Karpas-422 (cell line): ENCODE results near the gene SIM1. TPM values are rescaled to one million over a fixed set of nuclear protein-coding genes. Genes with fewer than 3 reads are reported as not detected.

Experiments used
- DNase-seq: peaks from one replicate; pipeline ENCODE4 v3.0.0-alpha.2; 2015
- H2AFZ ChIP-seq: fragments of 200-600 bp; sonication (generic); 2 replicates; pipeline ENCODE4 v1.6.1; 2014; ENCODE audit warnings: antibody characterized with exemption, low read length, mixed read lengths
- H3K27ac ChIP-seq: fragments of 200-600 bp; sonication (generic); 2 replicates; pipeline ENCODE4 v1.5.1; 2014; ENCODE audit warnings: mild to moderate bottlenecking, low read length, moderate library complexity
- H3K27me3 ChIP-seq: fragments of 200-600 bp; sonication (generic); 2 replicates; pipeline ENCODE4 v1.6.1; 2014; ENCODE audit warnings: low read length, mixed read lengths
- H3K36me3 ChIP-seq: fragments of 200-600 bp; sonication (generic); 2 replicates; pipeline ENCODE4 v1.6.1; 2014; ENCODE audit warnings: low read length, mixed read lengths; ENCODE audit not compliant: insufficient read depth
- H3K4me1 ChIP-seq: fragments of 200-600 bp; sonication (generic); 2 replicates; pipeline ENCODE4 v1.6.1; 2014; ENCODE audit warnings: mild to moderate bottlenecking, low read length, mixed read lengths
- H3K4me2 ChIP-seq: fragments of 200-600 bp; sonication (generic); 2 replicates; pipeline ENCODE4 v1.6.1; 2014; ENCODE audit warnings: low read length, low read depth, mild to moderate bottlenecking; ENCODE audit not compliant: poor library complexity, severe bottlenecking
- H3K4me3 ChIP-seq: fragments of 200-600 bp; sonication (generic); 2 replicates; pipeline ENCODE4 v1.5.1; 2014; ENCODE audit warnings: mild to moderate bottlenecking, antibody characterized with exemption, low read length, mixed read lengths
- H3K79me2 ChIP-seq: fragments of 200-600 bp; sonication (generic); 2 replicates; pipeline ENCODE4 v1.6.1; 2014; ENCODE audit warnings: mild to moderate bottlenecking, low read length, mixed read lengths
- H3K9ac ChIP-seq: fragments of 200-600 bp; sonication (generic); 2 replicates; pipeline ENCODE4 v1.6.0; 2014; ENCODE audit warnings: low read length
- H3K9me2 ChIP-seq: fragments of 200-600 bp; sonication (generic), shearing (Covaris generic); replicated peaks from 2 replicates; pipeline ENCODE4 v1.6.0; 2014; ENCODE audit warnings: mild to moderate bottlenecking, low read length, moderate library complexity; ENCODE audit not compliant: insufficient read depth
- H3K9me3 ChIP-seq: fragments of 300-700, 200-600 bp; sonication (generic); 2 replicates; pipeline ENCODE4 v1.6.1; 2014; ENCODE audit warnings: low read length, mixed read lengths
- H4K20me1 ChIP-seq: fragments of 200-600 bp; sonication (generic); 2 replicates; pipeline ENCODE4 v1.6.1; 2014; ENCODE audit warnings: mild to moderate bottlenecking, antibody characterized with exemption, low read length, low read depth; ENCODE audit not compliant: insufficient read depth
- total RNA-seq: library from RNA; depleted of rRNA; stranded (reverse); fragments of >200 nt; shearing (Covaris generic); gene quantifications from 2 replicates; pipeline ENCODE4 v1.2.3, GENCODE V29; 2014; ENCODE audit warnings: low replicate concordance

SIM1 gene
- total RNA-seq, 1 experiment from 2014 or later = not detected

DNA sequence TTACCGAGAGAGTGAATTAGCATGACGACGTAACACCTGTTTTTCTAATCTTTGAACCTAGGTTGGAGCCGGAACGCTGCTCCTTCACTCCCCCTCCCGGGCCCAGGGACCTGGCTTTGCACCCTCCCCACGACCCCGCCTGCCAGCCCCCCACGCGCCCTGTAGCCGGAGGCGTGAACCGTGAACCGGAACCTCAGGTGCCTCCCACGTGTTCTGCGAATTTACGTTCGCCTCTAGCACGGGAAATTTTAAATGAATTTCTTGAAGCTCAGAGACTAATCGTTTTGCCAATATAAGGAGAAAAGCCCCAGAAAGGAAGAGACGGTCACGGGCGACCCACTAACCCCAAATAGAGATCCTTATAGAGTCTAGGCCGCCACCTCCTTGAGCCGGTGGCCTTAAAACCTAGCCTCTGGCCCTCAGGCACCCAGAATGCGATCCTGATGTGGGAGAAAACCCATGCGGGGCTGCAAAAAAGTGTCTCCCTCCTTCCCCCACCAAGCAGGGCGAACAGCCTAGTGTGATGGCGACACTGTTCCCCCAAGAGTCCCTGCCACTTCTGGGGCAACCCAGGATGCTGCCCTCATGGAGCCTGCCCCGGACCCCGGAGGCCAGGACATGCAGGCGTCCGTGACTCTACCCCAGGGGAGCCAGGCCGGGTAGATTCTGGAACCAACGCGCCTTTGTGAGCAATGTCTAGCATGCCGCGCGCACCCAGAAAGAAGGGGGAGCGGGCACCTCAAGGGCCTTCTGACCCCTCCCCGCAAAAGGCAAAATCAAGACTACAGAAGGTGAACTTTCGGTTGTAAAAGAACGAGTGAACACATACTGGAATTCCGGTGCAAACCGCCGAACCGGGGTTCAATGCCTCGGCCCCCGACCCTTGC lies 2.7 kb upstream of the SIM1 start:
- Histone ChIP-seq H3K79me2 (no peaks in the 10 kb centered on the region), H3K4me3 (no peak overlapping the region), H3K36me3 (no peaks in the 10 kb centered on the region), H3K4me2 (no peak overlapping the region), H3K27me3 (no peaks in the 10 kb centered on the region), H2AFZ (no peak overlapping the region), H3K9me2 (no peaks in the 10 kb centered on the region), H3K4me1 (no peaks in the 10 kb centered on the region), H4K20me1 (no peaks in the 10 kb centered on the region), H3K27ac (no peak overlapping the region), H3K9ac (no peak overlapping the region), H3K9me3 (no peaks in the 10 kb centered on the region)
- DNase-seq = no peak

DNA sequence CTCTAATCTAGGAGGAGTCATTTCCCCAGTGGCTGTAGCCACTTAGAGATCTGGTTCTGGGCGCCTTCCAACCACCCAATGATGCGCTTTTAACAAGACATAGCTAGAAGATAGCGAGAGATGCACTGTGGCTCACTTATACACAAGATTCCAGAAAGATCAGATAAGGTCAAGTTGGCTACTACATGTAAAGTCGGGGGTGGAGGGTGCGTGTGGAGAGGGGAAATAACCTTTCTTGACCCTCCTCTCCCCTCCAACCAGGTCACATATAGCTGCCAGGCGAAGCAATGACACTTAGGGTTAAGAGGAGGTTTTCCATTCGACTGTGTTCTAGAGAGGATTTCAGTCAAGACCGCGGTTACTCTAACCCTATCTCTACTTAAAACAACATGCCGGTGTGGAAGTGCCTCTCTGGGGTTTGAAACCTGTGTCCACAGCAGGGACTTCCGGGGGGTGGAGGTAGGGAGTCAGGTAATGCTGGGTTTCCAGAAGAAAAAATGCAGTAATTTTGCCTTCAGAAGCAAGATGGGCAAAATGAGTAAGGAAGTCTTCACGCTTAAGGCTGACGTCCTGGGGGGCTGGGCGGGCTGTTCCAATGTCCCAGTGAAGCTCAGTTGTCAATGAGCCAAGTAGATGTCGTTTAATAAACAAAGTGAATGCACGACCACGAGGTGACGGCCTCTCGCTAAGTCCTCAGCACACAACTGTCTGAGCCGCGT lies 1.8 kb upstream of the SIM1 start:
- Histone ChIP-seq H3K4me1 (no peaks in the 10 kb centered on the region), H3K36me3 (no peaks in the 10 kb centered on the region), H3K9me3 (no peaks in the 10 kb centered on the region), H3K27me3 (no peaks in the 10 kb centered on the region), H3K79me2 (no peaks in the 10 kb centered on the region), H4K20me1 (no peaks in the 10 kb centered on the region), H3K9ac (no peak overlapping the region), H3K4me2 (no peak overlapping the region), H3K4me3 (no peak overlapping the region), H3K9me2 (no peaks in the 10 kb centered on the region), H2AFZ (no peak overlapping the region), H3K27ac (no peak overlapping the region)
- no peak for DNase-seq

DNA sequence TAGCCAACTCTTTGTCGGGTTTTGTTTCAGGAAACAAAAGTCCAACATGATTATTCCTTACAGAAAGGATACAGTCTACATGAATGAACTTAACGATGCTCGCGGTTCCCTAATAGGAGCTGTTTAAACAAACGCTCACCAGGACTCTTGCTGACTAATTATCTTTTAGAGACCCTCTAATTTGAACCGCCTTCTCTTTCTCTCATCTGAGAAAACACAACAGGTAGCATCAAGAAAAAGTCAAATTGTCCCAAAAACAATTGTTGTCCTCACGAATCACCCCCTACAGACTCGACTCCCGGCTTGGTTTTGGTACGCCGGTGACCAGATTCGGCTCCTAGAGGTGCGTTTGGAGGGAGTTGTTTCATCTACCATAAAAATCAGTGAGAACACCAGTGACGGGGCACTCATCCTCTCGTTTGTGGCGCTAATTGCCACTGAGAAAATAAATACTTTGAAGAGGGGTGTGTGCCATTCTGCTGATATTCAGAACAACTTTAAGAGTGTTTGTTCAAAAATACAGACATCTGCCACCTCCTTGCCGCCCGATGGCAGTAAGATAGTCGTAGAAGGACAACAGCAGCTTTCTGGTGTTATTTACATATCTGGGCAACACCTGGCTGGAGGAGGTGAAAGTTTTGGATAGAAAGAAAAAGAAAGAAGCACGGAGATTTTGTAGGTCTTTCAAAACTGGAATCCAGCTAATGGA lies 1.1 kb upstream of the SIM1 start:
- Histone ChIP-seq H3K4me1 (no peaks in the 10 kb centered on the region), H3K36me3 (no peaks in the 10 kb centered on the region), H3K9ac (no peak overlapping the region), H3K79me2 (no peaks in the 10 kb centered on the region), H2AFZ (no peak overlapping the region), H3K9me2 (no peaks in the 10 kb centered on the region), H3K27ac (no peak overlapping the region), H3K27me3 (no peaks in the 10 kb centered on the region), H3K4me3 (no peak overlapping the region), H3K4me2 (no peak overlapping the region), H4K20me1 (no peaks in the 10 kb centered on the region), H3K9me3 (no peaks in the 10 kb centered on the region)
- no peak for DNase-seq

DNA sequence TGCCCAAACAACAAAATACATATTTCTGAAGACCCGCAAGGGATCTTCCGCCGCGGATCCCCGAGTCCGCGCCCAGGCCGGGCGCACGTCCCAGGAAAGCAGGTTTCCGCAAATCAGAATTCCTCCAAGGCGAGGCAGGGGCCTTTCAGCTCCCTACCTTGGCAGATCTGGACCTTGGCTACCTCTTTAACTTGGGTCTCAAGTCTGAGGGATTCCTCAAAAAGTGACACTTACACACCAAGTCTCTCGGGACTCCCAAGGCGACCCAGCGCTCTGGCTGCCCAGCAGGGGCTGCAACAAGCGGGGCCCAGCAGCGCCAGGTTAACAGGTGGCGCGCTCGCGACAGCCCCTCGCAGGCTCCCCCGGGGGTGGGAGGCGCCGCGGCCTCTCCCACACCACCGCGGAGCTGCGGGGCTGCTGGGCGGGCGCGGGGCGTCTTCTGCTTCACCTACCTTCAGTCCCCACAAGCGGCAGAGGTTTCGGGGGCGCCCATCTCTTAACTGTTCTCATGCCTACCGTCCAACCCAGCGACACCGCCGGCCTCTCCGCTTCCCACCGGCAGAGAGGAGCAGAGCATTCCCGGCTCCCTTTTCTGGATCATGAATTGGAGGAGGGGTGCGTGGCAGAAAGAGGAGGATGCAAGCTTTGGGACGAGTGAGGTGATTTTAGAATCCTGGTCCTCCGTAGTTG lies 414 bp downstream of the SIM1 start:
- Histone ChIP-seq H3K4me2 (no peak overlapping the region), H3K9me3 (no peaks in the 10 kb centered on the region)

DNA sequence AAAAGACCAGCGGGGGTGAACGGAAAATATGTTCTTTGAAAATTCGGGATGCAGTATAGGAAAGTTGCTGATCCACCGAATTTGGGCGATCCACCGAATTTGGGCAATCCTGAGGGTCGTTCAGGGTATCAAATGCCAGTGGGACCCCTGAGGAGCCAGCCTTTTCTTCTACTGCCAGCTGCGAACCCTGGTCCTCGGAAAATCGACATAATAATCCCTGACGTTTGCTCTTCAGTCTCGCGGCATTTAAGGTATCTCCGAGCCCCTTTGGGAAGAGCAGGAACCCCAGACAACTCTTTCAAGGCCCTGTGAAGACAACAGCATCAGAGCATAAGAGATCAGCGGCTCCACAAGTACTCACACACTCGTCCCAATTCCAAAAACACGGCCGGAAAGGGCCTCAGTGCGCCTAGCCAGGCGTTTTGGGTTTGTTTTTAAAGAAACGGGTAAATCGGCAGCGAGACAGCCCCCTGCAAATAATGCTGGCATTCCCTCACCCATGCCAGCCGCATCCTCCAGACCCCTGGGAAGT lies 1.0 kb downstream of the SIM1 start:
- Histone ChIP-seq H3K79me2 (no peaks in the 10 kb centered on the region), H3K4me3 (no peak overlapping the region)

More for the DNA sequence above, 414 bp downstream of the SIM1 start:
- Histone ChIP-seq H3K79me2 (no peaks in the 10 kb centered on the region), H3K4me3 (no peak overlapping the region), H3K4me1 (no peaks in the 10 kb centered on the region), H3K27me3 (no peaks in the 10 kb centered on the region), H2AFZ (no peak overlapping the region), H3K27ac (no peak overlapping the region), H3K9me2 (no peaks in the 10 kb centered on the region), H4K20me1 (no peaks in the 10 kb centered on the region), H3K9ac (no peak overlapping the region), H3K36me3 (no peaks in the 10 kb centered on the region)
- DNase-seq = no peak

DNA sequence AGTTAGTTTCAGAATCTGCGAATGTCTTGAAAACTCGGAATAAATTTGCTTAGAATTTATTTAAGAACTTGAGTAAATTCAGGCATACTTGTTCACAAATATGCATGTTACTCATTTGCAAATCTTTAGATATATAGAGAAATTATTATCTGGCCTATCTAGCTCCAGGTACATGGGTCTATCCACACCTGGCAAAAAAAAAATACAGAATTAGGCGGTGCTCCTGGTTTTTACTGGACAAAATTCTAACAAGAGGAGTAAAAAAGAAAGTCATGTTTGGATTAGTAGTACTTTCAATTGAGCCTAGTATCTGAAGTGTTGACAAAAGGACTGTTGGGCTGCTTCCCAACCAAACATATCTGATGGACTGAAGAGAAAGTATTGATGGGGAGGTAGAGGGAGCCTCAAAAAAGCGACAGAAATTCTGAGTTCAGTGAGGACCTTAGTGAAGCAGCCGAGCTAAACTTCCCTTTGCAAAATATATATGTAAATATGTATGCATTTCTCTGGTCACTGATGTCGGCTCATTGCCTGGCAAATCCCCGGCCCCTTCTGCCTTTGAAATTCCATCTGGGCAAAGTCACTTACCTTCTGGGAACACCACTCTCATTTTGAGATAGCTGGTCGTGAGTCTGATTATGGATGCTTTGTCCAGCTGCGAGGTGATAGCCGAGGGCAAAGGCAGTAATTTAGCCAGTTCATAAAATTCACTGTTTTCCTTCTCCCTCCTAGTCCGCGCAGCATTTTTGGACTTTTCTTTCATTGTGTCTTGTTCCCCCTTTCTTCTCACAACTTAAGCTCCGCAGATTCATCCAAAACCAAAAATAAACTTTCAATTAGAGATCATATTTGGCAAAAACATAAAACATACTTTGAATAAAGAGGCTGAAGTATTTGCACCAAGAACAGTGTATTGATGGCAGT lies 1.8 kb downstream of the SIM1 start:
- no peaks in the 10 kb centered on the region for H3K9me2 ChIP-seq
- H3K79me2 ChIP-seq = no peaks in the 10 kb centered on the region
- no peaks in the 10 kb centered on the region for H3K27me3 ChIP-seq
- no peak overlapping the region for H3K27ac ChIP-seq
- H3K4me2 ChIP-seq = no peak overlapping the region
- no peak overlapping the region for H3K4me3 ChIP-seq
- H3K4me1 ChIP-seq = no peaks in the 10 kb centered on the region
- no peaks in the 10 kb centered on the region for H3K36me3 ChIP-seq
- no peak overlapping the region for H3K9ac ChIP-seq
- no peaks in the 10 kb centered on the region for H3K9me3 ChIP-seq
- H2AFZ ChIP-seq = no peak overlapping the region
- no peak for DNase-seq
- no peaks in the 10 kb centered on the region for H4K20me1 ChIP-seq

More for the DNA sequence above, 1.0 kb downstream of the SIM1 start:
- H2AFZ ChIP-seq = no peak overlapping the region
- no peak overlapping the region for H3K4me2 ChIP-seq
- DNase-seq = no peak
- H4K20me1 ChIP-seq = no peaks in the 10 kb centered on the region
- H3K27ac ChIP-seq = no peak overlapping the region
- H3K9me3 ChIP-seq = no peaks in the 10 kb centered on the region
- H3K36me3 ChIP-seq = no peaks in the 10 kb centered on the region
- H3K27me3 ChIP-seq = no peaks in the 10 kb centered on the region
- no peaks in the 10 kb centered on the region for H3K4me1 ChIP-seq
- no peak overlapping the region for H3K9ac ChIP-seq
- H3K9me2 ChIP-seq = no peaks in the 10 kb centered on the region

DNA sequence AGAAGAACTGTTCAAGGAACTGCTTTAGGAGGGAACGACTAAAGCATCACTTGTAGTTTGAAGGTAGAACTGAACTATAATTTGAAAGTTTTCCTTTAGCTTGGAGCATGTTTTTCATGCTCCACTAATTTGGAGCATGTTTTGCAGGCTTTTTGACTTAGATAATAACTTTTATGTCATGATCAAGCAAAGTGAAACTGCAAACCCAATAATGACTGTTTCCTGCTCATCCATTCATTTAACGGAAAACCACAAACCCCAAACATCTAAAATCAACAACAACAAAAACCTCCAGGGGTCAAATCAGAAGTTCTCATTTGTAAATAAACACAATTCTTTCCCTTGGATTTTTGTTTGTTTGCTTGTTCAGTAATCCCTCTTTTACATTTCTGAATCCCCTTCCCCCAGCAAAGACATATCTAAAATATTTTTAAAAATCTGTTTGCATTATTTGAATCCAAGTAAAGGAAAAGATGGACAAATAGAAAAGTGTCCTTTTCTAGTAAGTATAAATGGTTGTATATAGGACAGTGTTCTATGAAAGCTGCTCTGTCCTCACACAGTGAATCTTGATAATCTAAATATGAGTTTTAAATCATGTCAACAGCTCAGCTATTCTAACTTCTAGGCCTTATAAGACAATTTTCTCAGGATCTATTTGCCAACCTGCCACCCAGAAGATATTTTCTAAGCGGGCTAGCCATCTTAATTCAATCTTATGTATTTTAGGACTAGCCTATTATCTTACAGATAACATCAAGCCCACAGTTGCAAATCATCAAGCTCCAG lies 2.6 kb downstream of the SIM1 start:
- Histone ChIP-seq H3K27ac (no peak overlapping the region), H3K36me3 (no peaks in the 10 kb centered on the region), H2AFZ (no peak overlapping the region), H3K9me2 (no peaks in the 10 kb centered on the region), H3K4me1 (no peaks in the 10 kb centered on the region), H3K9ac (no peak overlapping the region), H3K9me3 (no peaks in the 10 kb centered on the region), H4K20me1 (no peaks in the 10 kb centered on the region), H3K4me2 (no peak overlapping the region), H3K4me3 (no peak overlapping the region), H3K27me3 (no peaks in the 10 kb centered on the region), H3K79me2 (no peaks in the 10 kb centered on the region)
- DNase-seq = no peak
